CD4-positive, alpha-beta T cell (primary cell): ENCODE data around the gene JRKL. TPM values are rescaled to one million over a fixed set of nuclear protein-coding genes. Genes with fewer than 3 reads are reported as not detected.
A peak's percentile ranks its signal among the peaks of the same experiment; 100 is the strongest.

ENCODE experiments used
- ATAC-seq: fragments of 200-7000 bp; cut with Tn5 transposase; one replicate; pipeline ENCODE4 v1.10.0; 2022; ENCODE audit warnings: mild to moderate bottlenecking; ENCODE audit not compliant: poor library complexity
- CTCF ChIA-PET: fragments of 350-600 bp; sonication (Branson Sonifier 250); formaldehyde crosslinking; loops from one replicate; lab custom pipeline; 2021; ENCODE audit warnings: antibody characterized with exemption, inconsistent platforms; lab: Charles Lee
- POLR2A ChIA-PET: fragments of 350-600 bp; sonication (Branson Sonifier 250); formaldehyde crosslinking; loops from one replicate; lab custom pipeline; 2021; ENCODE audit warnings: antibody characterized with exemption, inconsistent platforms; lab: Charles Lee
- DNase-seq, 14 experiments: peaks; one replicate each; pipeline ENCODE4 v3.0.0-alpha.2; 2013 to 2020; ENCODE audit warnings: mixed read lengths in 2 of 14
- H3K27ac ChIP-seq, 2 donors: one replicate each; pipeline versions ENCODE4 v1.5.1 to v1.7.0; 2013; ENCODE audit warnings: low read length in 2 of 2, low read depth in 1 of 2, mild to moderate bottlenecking in 1 of 2
- H3K27me3 ChIP-seq, 2 experiments: 1 replicate in 1 of 2; 2 replicates in 1 of 2; pipeline versions ENCODE4 v1.6.1 to v1.7.0; 2013; ENCODE audit warnings: low read length in 2 of 2, control low read depth in 1 of 2, mild to moderate bottlenecking in 1 of 2, moderate library complexity in 1 of 2; ENCODE audit not compliant: insufficient read depth in 2 of 2, control insufficient read depth in 1 of 2
- H3K36me3 ChIP-seq: one replicate; pipeline ENCODE4 v1.6.1; 2013; ENCODE audit warnings: low read length, control low read depth; ENCODE audit not compliant: insufficient read depth
- H3K4me1 ChIP-seq: one replicate; pipeline ENCODE4 v1.6.1; 2013; ENCODE audit warnings: low read length, control low read depth; ENCODE audit not compliant: insufficient read depth
- H3K4me3 ChIP-seq: one replicate; pipeline ENCODE4 v1.5.1; 2013; ENCODE audit warnings: mild to moderate bottlenecking, low read length, moderate library complexity
- H3K9me3 ChIP-seq, 2 experiments: 1 replicate in 1 of 2; 2 replicates in 1 of 2; pipeline versions ENCODE4 v1.6.1 to v1.7.0; 2013; ENCODE audit warnings: low read length in 2 of 2, mild to moderate bottlenecking in 2 of 2, control low read depth in 1 of 2, moderate library complexity in 1 of 2; ENCODE audit not compliant: control insufficient read depth in 1 of 2, insufficient read depth in 1 of 2
- H3K27ac Mint-ChIP-seq: one replicate; pipeline ENCODE4 v1.8.0; 2020; ENCODE audit warnings: mixed read lengths
- H3K27me3 Mint-ChIP-seq: one replicate; pipeline ENCODE4 v1.8.0; 2021; ENCODE audit warnings: mixed read lengths
- H3K36me3 Mint-ChIP-seq: one replicate; pipeline ENCODE4 v1.8.0; 2021; ENCODE audit warnings: low read depth, mixed read lengths
- H3K4me1 Mint-ChIP-seq: one replicate; pipeline ENCODE4 v1.8.0; 2021; ENCODE audit warnings: low read depth, mixed read lengths
- H3K4me3 Mint-ChIP-seq: one replicate; pipeline ENCODE4 v1.8.0; 2020; ENCODE audit warnings: mild to moderate bottlenecking, mixed read lengths
- H3K9me3 Mint-ChIP-seq: one replicate; pipeline ENCODE4 v1.8.0; 2020; ENCODE audit warnings: mixed read lengths
- intact Hi-C, 2 experiments: fragments of 100-400 bp; cut with DNase I in 1 of 2; cut with micrococcal nuclease in 1 of 2; formaldehyde crosslinking; loops; one replicate each; pipeline versions ENCODE4 v1.15.1 to v1.9.0; 2023 to 2025; cut with DNase I, micrococcal nuclease
- total RNA-seq, 174 experiments: library from RNA in 2 of 174; stranded (reverse) in 2 of 174; gene quantifications; one replicate each; pipeline ENCODE4 v1.2.3 and lab custom pipeline; 2021 to 2026
- TF ChIP-seq, protein P1 (sequence below): fragments of 200-600 bp; IDR thresholded peaks from one replicate; pipeline ENCODE4 v1.8.0; 2022; ENCODE audit warnings: antibody characterized with exemption, mild to moderate bottlenecking

The JRKL gene
- total RNA-seq, 2 experiments from 2014 or later, result 3.0 to 3.5 TPM

DNA sequence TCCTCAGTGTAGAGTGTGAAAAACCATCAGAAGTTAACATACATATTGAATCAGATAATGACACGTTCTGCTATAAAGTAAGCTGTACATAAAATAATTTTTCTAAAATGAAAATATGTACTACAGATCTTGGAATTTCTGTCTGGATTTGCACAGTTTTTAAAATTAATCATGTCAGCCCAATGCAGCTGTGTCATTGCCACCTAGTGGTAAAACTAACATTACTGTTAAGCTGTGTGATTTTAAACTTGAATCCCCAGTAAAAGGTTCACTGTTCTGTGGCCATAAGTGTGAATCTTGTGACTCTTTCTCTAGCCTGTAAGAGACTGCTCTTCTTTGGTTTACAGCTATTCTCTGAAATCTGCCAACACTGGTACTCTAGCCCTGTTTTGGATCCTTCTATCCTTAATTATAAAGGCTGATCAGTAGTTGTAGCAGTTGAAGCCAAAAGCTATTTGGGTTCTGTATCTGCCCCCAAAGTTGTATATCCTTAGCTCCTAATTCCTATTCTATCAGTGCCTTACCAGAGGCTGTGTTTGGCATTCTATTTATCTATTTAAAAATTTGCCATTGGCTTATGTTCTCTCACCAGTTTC, 4.0 kb downstream of the JRKL start:
- intact Hi-C loops, result loop anchor here (1.0 to 10.0 kb wide), 7 partner anchors 52 to 1417 kb away; partner anchors contain the start of genes CEP57 (in 1 of the 2), ENDOD1 (in 1 of the 2), MAML2 (in 1 of the 2) and SRSF8 (in 1 of the 2)
- POLR2A ChIA-PET, result interaction anchor here (0.6 to 1.6 kb wide), 7 partner anchors 51 to 604 kb away, joined by 3 to 7 read pairs (median 4); partner anchors contain the start of genes CEP57, FAM76B and MAML2
- Histone ChIP-seq H3K4me1 (peaks cover 16% of the 10 kb centered on the region), H3K27ac (no peak overlapping the region), H3K4me3 (no peak overlapping the region), H3K36me3 (no peaks in the 10 kb centered on the region), H3K27me3 (no peaks in the 10 kb centered on the region), H3K9me3 (no peaks in the 10 kb centered on the region)
- peaks cover 14% of the 10 kb centered on the region for H3K4me1 Mint-ChIP-seq
- peaks cover 18% of the 10 kb centered on the region for H3K36me3 Mint-ChIP-seq
- H3K4me3 Mint-ChIP-seq, result peak overlapping the region; percentile 14
- no peaks in the 10 kb centered on the region for H3K27me3 Mint-ChIP-seq
- H3K9me3 Mint-ChIP-seq, result no peaks in the 10 kb centered on the region
- TF ChIP-seq, protein P1, sequence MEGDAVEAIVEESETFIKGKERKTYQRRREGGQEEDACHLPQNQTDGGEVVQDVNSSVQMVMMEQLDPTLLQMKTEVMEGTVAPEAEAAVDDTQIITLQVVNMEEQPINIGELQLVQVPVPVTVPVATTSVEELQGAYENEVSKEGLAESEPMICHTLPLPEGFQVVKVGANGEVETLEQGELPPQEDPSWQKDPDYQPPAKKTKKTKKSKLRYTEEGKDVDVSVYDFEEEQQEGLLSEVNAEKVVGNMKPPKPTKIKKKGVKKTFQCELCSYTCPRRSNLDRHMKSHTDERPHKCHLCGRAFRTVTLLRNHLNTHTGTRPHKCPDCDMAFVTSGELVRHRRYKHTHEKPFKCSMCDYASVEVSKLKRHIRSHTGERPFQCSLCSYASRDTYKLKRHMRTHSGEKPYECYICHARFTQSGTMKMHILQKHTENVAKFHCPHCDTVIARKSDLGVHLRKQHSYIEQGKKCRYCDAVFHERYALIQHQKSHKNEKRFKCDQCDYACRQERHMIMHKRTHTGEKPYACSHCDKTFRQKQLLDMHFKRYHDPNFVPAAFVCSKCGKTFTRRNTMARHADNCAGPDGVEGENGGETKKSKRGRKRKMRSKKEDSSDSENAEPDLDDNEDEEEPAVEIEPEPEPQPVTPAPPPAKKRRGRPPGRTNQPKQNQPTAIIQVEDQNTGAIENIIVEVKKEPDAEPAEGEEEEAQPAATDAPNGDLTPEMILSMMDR, result peak; percentile 86
- ATAC-seq (no peak), DNase-seq (peak in 4 of 14 experiments; percentile 14 to 61 (median 54))
- CTCF ChIA-PET, result interaction anchor here (0.7 to 2.2 kb wide), 13 partner anchors 10 to 1253 kb away, joined by 3 to 13 read pairs (median 4); partner anchors contain the start of gene MAML2
- H3K27ac Mint-ChIP-seq, result no peak overlapping the region

DNA sequence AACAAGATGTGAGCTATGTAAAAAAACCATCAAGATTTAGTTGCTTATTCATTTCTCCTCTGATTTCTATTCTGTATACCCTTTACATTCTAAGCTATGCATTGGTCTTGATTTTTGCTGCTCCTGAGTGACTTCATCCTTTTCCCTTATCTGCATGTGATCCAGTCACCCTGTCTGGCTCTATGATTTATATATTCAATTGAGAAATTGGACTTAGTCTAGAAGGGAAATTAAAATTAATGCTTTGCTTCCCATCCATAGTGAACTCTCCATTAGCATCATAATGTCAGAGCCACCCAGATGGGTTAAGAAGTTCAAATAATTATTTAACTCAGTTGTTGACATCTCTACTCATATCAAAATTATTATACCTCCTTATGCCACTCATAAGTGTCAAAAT, 5.0 kb downstream of the JRKL start:
- H3K27me3 ChIP-seq, result peaks cover 0 to 3% of the 10 kb centered on the region in 2 experiments
- CTCF ChIA-PET, result interaction anchor here (0.7 to 2.2 kb wide), 5 partner anchors 10 to 1254 kb away, joined by 3 to 13 read pairs (median 6); no protein-coding TSS in a partner anchor
- POLR2A ChIA-PET, result interaction anchor here (0.8 to 1.6 kb wide), 3 partner anchors 52 to 605 kb away, joined by 3 to 7 read pairs (median 5); partner anchors contain the start of genes CEP57, FAM76B and MAML2
- peaks cover 12% of the 10 kb centered on the region for H3K4me1 ChIP-seq
- H3K9me3 ChIP-seq, result no peaks in the 10 kb centered on the region
- ATAC-seq (no peak), DNase-seq (no peak)
- H3K9me3 Mint-ChIP-seq, result no peaks in the 10 kb centered on the region
- H3K4me1 Mint-ChIP-seq, result peaks cover 10% of the 10 kb centered on the region
- H3K27ac ChIP-seq, result no peak overlapping the region
- H3K27ac Mint-ChIP-seq, result no peak overlapping the region
- H3K27me3 Mint-ChIP-seq, result no peaks in the 10 kb centered on the region
- intact Hi-C loops, result loop anchor here (5.0 to 10.0 kb wide), 6 partner anchors 52 to 1417 kb away; partner anchors contain the start of genes CEP57 (in 1 of the 2), ENDOD1 (in 1 of the 2), MAML2 (in 1 of the 2) and SRSF8 (in 1 of the 2)
- no peaks in the 10 kb centered on the region for H3K36me3 ChIP-seq
- no peak overlapping the region for H3K4me3 ChIP-seq
- no peak overlapping the region for H3K4me3 Mint-ChIP-seq
- TF ChIP-seq, protein P1, result no peak
- H3K36me3 Mint-ChIP-seq, result peaks cover 9% of the 10 kb centered on the region

DNA sequence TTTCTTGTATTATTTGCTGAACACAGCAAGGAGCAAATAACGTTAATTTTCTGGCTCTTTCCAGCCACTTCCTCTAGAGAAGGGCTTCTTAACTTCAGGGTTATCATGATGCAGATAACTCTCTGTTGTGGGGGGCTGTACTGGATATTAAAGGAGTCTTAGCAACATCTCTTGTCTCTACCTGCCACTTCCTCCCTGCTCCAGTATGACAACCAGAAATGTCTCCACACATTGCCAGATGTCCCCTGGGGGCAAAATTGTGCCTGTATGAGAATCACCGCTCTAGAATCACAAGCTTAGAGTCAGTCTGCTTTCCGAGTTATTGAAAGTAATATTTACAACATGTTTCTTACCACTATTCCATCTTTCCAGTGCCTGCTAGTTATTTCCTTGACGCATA, 6.8 kb downstream of the JRKL start:
- Mint-ChIP-seq H3K4me1 (no peaks in the 10 kb centered on the region), H3K27me3 (no peaks in the 10 kb centered on the region), H3K27ac (no peak overlapping the region), H3K9me3 (no peaks in the 10 kb centered on the region), H3K36me3 (no peaks in the 10 kb centered on the region), H3K4me3 (no peak overlapping the region)
- ATAC-seq (no peak), DNase-seq (no peak)
- Histone ChIP-seq H3K27ac (no peak overlapping the region), H3K36me3 (no peaks in the 10 kb centered on the region), H3K4me3 (no peak overlapping the region), H3K27me3 (peaks cover 0 to 3% of the 10 kb centered on the region in 2 experiments), H3K4me1 (no peaks in the 10 kb centered on the region), H3K9me3 (no peaks in the 10 kb centered on the region)
- ChIA-PET POLR2A (no interaction called here), CTCF (no interaction called here)
- TF ChIP-seq, protein P1, result no peak
- intact Hi-C loops, result loop anchor here in 1 of 2 experiments (10.0 kb wide), 1 partner anchor 1242 kb away; no protein-coding TSS in a partner anchor
